ENCODE data around the gene TBC1D25.
"Not testable (repeated sequence)": the region's sequence is repeated elsewhere in the genome, so short reads cannot be mapped to it uniquely, and the experiment has no call there.

TBC1D25 gene

DNA sequence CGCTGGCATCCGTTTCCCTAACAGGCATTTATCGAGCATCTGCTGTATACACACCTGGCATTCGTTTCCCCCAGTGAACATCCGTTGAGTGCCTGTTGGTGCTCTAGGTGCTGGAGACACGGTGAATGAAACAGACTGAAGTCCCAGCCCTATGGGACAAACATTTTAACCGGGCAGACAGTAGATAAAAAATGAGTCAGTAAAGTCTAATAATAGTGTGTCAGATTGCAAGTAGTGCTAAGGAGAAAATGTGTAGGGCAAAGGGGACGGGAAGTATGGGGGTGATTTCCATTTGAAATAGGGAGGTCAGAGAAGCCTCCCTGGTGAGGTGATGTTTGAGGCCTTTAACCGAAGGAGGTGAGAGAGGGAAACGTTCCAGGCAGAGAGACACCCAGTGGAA lies 23.2 kb upstream of the TBC1D25 start:
- DNase-seq, result no peak

DNA sequence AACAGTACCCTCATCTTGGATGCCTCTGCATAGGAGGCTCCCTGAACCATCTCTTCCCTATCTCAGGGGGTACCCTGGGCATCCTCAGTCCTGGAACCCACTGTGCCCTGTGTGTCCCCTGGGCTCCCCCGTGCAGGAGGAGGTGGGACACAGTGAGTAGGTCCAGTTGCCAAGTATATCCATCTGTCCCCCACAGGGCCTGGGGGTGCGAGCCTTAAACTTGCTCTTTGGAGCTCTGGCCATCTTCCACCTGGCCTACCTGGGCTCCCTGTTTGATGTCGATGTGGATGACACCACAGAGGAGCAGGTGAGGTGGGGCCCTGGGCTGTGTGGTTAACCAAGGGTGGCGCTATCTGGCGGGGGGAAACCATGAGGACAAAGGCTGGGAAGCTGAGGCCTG lies 22.5 kb upstream of the TBC1D25 start:
- DNase-seq, result no peak

DNA sequence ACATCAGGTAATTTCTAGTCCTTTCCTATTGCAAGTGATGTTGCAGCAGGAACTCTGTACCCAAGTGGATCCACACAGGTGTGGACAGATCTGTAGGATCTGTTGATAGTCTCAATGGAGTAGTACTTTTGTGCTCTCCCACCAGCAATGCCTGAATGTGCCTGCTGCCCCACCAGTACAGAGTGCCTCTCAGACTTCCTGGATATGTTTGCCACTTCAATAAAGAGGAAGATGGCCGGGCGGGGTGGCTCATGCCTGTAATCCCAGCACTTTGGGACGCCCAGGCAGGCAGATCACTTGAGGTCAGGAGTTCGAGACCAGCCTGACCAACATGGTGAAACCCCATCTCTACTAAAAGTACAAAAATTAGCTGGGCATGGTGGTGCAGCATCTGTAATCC lies 20.0 kb upstream of the TBC1D25 start:
- DNase-seq, result not testable (repeated sequence)

DNA sequence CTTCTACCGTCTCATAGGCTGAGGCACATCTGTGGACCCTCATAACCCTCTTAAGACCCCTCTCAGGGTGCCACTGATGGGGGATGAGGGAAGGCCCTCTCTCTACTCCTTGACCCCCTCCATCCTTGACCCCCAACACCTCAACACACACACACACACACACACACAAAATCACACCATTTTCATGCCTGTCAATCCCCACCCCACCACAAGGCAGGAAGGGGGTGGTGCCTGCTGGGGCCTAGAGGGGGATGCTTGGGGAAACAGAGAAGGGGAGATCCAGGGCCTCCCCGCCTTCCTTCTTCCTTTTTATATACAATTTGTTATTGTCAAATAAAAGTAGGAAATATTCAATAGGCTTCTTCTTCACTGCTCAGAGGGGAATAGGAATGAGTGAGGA lies 19.1 kb upstream of the TBC1D25 start:
- no peak for DNase-seq

DNA sequence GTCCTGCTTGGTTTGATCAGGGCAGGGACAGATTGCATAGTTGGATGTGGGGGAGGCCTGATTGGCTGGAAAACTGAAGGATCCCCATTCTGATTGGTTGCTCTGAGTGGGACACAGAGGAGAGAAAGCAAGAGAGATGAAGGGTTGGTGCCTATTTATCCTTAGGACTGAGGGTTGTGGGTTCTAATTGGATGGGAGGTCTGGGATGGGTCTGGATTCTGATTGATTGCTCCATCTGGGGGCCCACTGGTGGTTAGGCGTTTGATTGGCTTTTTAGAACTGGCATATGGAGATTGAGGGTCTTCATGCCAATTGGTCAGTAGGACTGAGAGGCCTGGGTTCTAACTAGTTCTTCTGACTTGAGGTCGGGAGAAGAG lies 18.6 kb upstream of the TBC1D25 start:
- no peak for DNase-seq

DNA sequence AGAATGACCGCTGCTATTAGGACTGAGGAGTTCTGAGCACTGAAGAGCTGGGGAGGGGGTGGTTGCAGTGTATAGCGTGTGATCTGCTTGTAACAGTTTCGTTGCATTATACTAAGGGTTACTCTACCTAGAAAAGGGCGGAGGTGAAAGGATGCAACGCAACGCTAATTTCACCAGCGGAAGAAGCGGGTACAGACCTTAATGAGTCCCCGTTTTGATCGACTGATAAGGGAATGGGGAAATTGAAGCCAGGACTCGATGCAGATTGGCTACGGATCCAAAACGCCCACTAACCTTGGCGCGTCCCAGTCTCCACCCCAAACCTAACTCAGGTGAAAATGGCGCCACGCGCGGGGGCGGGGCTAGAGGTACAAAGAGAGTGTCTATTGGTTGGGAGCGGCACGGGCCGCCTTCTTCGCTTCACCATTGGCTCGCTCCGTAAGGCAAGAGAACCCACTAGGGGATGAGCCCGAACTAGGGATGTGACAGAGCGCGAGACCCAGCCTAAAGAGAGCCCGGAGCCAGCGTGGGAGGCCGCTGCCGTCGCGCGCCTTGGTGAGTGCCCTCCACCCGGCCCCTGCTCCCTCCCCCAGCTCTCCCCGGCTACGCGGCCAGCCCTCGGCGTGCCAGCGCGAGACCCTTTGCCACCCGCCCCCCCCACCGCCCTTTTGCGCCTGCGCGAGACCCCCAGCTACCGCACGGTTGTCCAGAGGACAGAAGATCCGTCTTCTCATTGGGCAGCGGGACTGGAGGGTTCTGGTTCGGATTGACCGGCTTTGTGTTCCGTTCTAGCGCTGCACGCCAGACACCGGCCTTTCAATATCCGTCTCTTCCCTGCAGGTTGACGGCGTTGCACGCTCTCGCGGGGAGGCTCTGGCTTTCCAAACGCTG lies 17.9 kb upstream of the TBC1D25 start, which contains the start of gene EBP:
TSS of gene EBP (plus strand) at position 456 of the 891 bp plus-strand sequence. CDS start 1,964 bp downstream, outside the sequence.
- DNase-seq, result peak; percentile 94

DNA sequence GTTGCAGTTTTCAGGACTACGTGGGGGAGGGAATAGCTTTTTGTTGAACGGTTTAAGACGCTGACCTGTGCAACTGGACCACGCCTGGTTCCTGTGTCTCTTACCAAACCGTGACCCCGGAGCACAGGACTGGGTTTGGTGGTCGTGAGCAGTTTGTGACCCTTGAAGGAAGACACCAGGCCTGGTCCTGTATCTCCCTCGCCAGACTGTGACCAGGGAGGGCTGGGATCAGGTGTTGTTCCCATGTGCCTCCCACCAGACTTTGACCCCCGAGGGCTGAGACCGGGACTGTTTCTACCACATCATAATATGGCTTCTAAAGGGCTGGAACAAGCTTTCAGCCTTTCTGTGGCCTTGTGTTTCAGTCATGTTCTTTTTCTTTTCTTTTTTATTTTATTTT lies 17.2 kb upstream of the TBC1D25 start:
- DNase-seq, result no peak

DNA sequence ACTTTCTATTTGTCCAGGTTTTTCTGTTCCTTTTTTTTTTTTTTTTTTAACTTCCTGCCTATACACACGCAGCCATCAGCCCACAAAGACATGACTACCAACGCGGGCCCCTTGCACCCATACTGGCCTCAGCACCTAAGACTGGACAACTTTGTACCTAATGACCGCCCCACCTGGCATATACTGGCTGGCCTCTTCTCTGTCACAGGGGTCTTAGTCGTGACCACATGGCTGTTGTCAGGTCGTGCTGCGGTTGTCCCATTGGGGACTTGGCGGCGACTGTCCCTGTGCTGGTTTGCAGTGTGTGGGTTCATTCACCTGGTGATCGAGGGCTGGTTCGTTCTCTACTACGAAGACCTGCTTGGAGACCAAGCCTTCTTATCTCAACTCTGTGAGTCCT lies 15.8 kb upstream of the TBC1D25 start:
- no peak for DNase-seq

DNA sequence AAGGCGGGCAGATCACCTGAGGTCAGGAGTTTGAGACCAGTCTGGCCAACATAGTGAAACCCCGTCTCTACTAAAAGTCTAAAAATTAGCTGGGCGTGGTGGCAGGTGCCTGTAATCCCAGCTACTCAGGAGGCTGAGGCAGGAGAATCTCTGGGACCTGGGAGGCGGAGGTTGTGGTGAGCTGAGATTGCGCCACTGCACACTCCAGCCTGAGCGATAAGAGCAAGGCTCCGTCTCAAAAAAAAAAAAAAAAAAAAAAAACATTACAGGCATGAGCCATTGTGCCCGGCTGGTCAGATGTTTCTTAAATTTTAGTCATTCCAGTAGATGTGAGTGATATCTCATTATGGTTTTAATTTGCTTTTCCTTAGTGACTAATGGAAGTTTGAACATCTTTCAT lies 13.7 kb upstream of the TBC1D25 start:
- DNase-seq, result not testable (repeated sequence)

DNA sequence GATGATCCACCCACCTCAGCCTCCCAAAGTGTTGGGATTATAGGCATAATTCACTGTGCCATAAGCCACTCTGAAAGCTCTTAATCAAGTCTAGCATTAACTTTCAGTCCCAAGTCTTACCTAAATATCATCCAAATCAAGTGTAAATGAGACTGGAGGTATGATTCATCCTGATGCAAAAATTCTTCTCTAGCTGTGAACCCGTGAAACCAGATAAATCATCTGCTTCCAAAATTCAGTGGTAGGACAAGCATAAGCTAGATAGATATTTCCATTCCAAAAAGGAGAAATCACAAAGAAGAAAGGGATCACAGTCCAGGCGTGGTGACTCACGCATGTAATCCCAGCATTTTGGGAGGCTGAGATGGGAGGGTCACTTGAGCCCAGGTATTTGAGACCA lies 8.8 kb upstream of the TBC1D25 start:
- DNase-seq, result no peak

DNA sequence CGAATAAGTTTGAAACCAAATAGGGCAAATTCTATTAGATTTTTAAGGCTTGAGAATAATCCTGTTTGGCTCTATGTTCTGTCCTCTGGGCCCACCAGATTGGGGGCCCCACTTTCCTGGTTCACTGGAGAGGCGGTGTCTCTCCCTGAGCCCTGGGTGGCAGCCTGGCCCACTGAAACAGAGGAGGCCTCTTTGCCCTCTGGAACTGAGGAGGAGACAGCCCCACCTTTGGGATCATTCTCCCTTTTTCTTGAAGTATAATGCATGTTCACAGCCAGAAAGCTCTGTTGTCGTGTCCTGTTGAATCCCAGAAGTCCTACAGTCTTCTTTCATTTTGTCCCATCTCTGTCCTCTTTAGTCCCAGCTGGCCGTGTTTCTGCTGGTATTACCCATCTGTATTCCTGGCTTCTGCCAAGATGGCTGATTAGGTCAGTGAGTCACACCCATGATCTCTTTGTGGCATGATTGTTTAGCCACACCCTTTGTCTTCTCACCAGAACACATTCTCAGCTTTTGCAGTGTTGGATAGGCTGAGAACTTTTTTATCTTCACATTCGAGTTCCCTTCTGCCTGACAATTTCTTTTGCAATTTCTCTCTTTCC lies 8.1 kb upstream of the TBC1D25 start:
- no peak for DNase-seq

DNA sequence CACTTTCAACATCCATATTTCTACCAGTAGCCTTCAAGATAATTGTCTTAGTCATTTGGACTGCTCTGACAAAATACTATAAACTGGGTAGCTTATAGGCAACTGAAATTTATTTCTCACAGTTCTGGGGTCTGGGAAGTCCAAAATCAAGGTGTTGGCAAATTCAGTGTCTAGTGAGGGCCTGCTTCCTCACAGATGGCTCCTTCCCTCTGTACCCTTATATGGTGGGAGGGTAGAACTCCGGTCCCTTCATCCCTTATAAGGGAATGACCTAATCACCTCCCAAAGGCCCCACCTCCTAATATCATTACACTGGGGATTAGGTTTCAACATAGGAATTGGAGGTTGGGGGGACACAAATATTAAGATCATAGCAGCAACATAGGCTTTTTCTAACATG lies 7.4 kb upstream of the TBC1D25 start:
- DNase-seq, result no peak

DNA sequence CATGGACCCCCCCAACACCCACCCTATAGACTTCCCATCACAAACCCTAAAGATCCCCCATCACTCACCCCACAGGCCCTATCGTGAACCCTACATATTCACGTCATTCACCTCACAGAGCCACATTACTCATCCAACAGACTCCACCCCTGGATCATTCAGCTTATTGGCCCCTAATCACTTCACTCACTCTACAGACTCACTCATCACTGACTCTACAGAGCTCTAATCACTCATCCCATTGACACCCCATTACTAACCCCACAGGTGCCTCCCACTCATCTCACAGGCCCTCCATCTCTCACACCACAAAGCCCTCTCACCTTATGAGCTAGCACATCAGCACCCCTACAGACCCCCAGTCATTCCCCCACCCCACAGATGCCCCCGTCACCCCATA lies 6.3 kb upstream of the TBC1D25 start:
- no peak for DNase-seq

DNA sequence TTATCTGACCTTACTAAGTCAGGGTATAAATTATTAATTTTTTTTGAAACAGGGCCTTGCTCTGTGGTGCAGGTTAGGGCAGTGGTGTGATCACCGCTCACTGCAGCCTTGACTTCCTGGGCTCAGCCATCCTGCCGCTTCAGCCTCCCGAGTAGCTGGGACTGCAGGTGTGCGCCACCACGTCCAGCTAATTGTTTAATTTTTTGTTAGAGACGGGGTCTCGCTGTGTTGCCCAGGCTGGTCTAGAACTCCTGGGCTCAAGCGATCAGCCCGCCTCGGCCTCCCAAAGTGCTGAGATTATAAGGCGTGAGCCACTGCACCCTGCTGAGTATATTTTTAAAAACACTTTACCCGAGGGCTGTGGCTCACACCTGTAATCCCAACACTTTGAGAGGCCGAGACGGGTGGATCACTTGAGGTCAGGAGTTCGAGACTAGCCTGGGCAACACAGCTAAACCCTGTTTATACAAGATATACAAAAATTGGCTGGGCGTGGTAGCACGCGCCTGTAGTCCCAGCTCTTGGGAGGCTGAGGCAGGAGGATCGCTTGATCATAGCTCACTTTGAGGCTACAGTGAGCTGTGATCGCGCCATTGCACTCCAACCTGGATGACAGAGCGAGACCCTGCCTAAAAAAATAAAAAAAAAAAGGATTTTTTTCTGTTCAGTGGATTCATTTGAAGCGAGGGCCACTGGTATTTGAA lies 721 bp upstream of the TBC1D25 start:
- DNase-seq, result no peak

DNA sequence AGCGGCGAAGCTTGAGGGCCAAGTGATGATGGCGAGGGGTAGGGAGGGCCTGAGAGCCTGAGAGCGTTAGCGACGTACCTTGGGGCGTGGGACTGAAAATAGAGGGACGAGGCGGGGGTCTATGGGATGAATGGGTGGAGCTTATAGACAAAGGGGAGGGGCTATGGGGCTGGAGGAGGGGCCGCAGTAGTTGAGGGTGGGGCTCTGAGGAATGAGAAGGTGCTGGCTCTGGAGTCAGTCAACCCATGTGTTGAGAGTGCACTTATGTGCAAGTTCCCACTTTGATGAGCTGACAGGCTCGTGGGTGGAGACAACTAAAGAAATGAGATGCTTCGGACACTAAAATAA lies 488 bp downstream of the TBC1D25 start:
- DNase-seq, result no peak

DNA sequence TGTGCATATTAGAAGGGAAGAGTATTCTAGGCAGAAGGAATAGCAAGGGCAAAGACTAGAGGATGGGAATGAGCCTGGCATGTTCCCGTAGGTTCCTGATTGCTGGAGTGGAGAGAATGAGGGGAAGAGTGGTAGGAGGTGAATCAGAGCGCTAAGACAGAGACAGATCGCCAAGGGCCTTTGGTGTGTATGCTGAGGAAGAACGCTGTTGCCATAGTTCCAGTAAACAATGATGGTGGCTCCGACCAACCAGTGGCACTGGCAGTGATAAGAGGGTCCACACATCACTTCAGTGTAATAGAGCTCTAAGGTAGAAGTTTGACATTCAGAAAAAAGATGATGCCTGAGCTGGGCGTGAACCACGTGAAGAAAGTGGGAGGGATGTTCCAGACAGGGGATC lies 966 bp downstream of the TBC1D25 start:
- no peak for DNase-seq

DNA sequence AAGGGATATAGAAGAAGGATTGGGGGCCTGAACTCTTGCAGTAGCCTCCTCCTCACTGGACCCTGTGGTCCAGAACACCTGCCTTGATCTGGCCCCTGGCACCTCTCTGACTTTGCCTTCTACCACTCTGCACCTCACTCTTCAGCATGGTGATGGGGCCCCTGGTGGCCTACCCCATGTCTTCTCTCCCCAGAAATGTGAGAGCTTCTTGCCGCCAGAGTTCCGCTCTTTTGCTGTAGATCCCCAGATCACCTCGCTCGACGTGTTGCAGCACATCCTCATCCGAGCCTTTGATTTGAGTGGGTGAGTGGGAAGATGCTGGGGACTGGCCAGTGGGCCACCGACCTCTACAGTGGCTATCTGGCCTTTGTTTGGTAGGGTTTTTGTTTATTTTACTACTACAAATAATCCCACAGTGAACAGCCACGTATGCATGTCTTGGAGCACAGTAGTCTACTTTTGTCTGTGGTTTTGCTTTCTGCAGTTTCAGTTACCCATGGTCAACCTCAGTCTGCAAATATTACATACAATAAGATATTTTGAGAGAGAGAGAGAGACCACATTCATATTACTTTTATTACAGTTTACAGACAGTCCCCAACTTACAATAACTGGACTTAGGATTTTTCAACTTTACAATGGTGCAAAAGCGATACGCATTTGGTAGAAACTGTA lies 1.8 kb downstream of the TBC1D25 start:
- no peak for DNase-seq

DNA sequence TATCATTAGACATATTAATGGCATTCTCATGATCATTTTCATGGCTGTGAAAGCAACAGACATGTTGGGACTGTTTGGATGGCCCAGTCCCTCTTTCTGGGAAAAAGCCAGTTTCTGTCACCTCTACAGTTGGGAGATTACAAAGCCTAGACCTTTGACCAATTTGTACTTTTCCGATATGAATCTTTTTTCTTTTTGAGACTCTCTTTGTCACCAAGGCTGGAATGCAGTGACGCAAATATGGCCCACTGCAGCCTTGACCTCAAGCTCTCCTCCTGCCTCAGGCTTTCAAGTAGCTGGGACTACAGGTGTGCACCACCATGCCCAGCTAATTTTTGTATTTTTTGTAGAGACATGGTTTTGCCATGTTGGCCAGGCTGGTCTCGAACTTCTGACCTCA lies 9.4 kb downstream of the TBC1D25 start:
- DNase-seq, result no peak

DNA sequence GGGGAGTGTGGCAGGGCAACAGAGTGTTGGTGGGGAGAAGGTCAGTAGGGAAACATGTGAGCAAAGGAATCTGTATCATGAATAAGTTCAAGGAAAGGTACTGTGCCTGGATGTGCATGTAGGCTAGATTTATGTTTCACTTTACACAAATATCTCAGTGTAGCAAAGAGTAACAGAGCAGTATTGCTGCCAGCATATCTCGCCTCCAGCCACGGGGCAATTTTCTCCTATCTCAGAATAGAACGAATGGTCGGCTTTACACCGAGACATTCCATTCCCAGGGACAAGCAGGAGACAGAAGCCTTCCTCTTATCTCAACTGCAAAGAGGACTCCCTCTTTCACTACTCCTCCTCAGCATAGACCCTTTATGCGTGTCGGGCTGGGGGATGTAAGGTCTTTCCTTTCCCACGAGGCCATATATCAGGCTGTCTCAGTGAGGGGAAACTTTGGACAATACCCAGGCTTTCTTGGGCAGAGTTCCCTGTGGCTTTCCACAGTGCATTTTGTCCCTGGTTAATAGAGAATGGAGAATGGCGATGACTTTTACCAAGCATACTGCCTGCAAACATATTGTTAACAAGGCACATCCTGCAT lies 16.3 kb downstream of the TBC1D25 start:
- not testable (repeated sequence) for DNase-seq

DNA sequence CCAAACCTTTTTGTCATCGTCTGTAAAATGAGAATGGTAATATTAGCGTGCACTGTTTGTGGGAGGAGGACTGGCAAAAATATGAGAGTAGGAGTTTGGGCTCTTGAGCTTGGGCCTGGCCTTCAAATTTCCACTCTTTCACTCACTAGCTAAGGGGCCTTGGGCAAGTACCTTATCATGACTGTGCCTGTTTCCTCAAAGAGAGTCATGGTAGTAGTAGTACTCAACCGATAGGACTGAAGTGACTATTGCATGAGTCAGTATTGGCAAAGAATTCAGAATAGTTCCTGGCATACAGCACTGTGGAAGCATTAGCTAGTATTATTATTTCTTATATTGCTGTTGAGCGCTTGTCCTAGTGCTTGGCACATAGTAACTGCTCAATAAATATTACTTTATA lies 18.8 kb downstream of the TBC1D25 start:
- DNase-seq, result no peak

DNA sequence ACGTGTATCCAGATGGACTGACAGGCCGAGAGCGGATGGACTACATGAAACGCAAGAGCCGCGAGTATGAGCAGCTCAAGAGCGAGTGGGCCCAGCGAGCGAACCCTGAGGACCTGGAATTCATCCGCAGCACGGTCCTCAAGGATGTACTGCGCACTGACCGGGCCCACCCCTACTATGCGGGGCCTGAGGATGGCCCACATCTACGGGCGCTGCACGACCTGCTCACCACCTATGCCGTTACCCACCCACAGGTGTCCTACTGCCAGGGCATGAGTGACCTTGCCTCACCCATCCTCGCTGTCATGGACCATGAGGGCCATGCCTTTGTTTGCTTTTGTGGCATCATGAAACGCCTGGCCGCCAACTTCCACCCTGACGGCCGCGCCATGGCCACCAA lies 20.1 kb downstream of the TBC1D25 start:
- no peak for DNase-seq

DNA sequence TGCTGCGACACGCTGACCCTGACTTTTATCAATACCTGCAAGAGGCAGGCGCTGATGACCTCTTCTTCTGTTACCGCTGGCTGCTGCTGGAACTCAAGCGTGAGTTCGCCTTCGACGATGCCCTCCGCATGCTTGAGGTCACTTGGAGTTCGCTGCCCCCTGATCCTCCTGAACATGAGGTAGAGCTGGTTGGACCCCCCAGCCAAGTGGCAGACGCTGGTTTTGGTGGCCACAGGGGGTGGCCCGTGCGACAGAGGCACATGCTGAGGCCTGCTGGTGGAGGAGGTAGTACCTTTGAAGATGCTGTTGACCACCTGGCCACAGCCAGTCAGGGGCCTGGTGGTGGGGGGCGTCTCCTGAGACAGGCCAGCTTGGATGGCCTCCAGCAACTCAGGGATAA lies 20.5 kb downstream of the TBC1D25 start:
- DNase-seq, result no peak

DNA sequence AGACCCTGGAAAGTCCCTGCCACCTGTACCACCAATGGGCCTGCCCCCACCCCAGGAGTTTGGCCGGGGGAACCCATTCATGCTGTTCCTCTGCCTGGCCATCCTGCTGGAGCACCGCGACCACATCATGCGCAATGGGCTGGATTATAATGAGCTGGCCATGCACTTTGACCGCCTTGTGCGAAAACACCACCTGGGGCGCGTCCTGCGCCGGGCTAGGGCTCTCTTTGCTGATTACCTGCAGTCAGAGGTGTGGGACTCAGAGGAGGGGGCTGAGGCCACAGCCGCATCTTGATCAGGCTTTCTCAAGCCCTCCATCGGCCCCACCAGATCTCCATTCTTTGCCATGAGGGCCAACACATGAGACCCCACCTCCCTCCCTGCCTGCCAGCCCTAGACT lies 21.2 kb downstream of the TBC1D25 start:
- DNase-seq, result no peak

Data from activated CD8-positive, alpha-beta memory T cell treated with anti-CD3 and anti-CD28 coated beads, Interleukin-2, amount 50 U/mL, for 48 hours (primary cell).